ENCODE measurements around the gene ATL1.

ATL1 gene

GRCh38 chr14:50562841-50563240 lies 2.9 kb downstream of the ATL1 start:
- ChIA-PET CTCF (interaction anchor here (0.6 kb wide), 2 partner anchors 33 to 240 kb away, joined by 3 to 4 read pairs; no protein-coding TSS in a partner anchor), POLR2A (no interaction called here)
- Histone ChIP-seq H3K4me1 (ENCODE audit: control insufficient read depth, insufficient read depth, low read length) (peaks cover 15% of the 10 kb centered on the region), H3K9me3 (ENCODE audit: control insufficient read depth, insufficient read depth, low read depth, low read length) (no peaks in the 10 kb centered on the region), H3K4me3 (ENCODE audit: low read depth, low read length) (no peak overlapping the region), H3K27ac (ENCODE audit: extremely low read depth, low read depth, low read length) (no peak overlapping the region), H3K36me3 (ENCODE audit: control insufficient read depth in 2 of 2, insufficient read depth in 1 of 2, low read length in 2 of 2) (no peaks in the 10 kb centered on the region)
- TF ChIP-seq ZNF211 (tag by site-specific recombination; IDR thresholded peaks at IDR 0.05; ENCODE audit: low read depth) = no peak
- TF ChIP-seq ZFP3 (tag by site-specific recombination; IDR thresholded peaks at IDR 0.05; ENCODE audit: low read depth) = no peak
- TF ChIP-seq ZNF610 (tag by site-specific recombination; IDR thresholded peaks at IDR 0.05; ENCODE audit: borderline replicate concordance) = no peak
- TF ChIP-seq, protein P1, sequence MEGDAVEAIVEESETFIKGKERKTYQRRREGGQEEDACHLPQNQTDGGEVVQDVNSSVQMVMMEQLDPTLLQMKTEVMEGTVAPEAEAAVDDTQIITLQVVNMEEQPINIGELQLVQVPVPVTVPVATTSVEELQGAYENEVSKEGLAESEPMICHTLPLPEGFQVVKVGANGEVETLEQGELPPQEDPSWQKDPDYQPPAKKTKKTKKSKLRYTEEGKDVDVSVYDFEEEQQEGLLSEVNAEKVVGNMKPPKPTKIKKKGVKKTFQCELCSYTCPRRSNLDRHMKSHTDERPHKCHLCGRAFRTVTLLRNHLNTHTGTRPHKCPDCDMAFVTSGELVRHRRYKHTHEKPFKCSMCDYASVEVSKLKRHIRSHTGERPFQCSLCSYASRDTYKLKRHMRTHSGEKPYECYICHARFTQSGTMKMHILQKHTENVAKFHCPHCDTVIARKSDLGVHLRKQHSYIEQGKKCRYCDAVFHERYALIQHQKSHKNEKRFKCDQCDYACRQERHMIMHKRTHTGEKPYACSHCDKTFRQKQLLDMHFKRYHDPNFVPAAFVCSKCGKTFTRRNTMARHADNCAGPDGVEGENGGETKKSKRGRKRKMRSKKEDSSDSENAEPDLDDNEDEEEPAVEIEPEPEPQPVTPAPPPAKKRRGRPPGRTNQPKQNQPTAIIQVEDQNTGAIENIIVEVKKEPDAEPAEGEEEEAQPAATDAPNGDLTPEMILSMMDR (tag by site-specific recombination; IDR thresholded peaks at IDR 0.05) = no peak
- no peak for TF ChIP-seq ZNF335 (tag by site-specific recombination; conservative IDR thresholded peaks at IDR 0.05)
- no peak for TF ChIP-seq HIC1 (tag by site-specific recombination; IDR thresholded peaks at IDR 0.05)
- TF ChIP-seq ZBTB1 (tag by site-specific recombination; IDR thresholded peaks at IDR 0.05) = no peak
- TF ChIP-seq, protein P2, sequence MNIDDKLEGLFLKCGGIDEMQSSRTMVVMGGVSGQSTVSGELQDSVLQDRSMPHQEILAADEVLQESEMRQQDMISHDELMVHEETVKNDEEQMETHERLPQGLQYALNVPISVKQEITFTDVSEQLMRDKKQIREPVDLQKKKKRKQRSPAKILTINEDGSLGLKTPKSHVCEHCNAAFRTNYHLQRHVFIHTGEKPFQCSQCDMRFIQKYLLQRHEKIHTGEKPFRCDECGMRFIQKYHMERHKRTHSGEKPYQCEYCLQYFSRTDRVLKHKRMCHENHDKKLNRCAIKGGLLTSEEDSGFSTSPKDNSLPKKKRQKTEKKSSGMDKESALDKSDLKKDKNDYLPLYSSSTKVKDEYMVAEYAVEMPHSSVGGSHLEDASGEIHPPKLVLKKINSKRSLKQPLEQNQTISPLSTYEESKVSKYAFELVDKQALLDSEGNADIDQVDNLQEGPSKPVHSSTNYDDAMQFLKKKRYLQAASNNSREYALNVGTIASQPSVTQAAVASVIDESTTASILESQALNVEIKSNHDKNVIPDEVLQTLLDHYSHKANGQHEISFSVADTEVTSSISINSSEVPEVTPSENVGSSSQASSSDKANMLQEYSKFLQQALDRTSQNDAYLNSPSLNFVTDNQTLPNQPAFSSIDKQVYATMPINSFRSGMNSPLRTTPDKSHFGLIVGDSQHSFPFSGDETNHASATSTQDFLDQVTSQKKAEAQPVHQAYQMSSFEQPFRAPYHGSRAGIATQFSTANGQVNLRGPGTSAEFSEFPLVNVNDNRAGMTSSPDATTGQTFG (tag by site-specific recombination; IDR thresholded peaks at IDR 0.05; ENCODE audit: borderline replicate concordance) = no peak
- no peak for TF ChIP-seq ZNF23 (tag by site-specific recombination; IDR thresholded peaks at IDR 0.05; ENCODE audit: borderline replicate concordance)
- TF ChIP-seq ZNF558 (tag by site-specific recombination; IDR thresholded peaks at IDR 0.05) = no peak
- TF ChIP-seq ZNF391 (tag by site-specific recombination; IDR thresholded peaks at IDR 0.05; ENCODE audit: borderline replicate concordance, low read depth) = no peak
- TF ChIP-seq OVOL3 (tag by site-specific recombination; IDR thresholded peaks at IDR 0.05) = no peak
- TF ChIP-seq KLF8 (tag by site-specific recombination; IDR thresholded peaks at IDR 0.05) = no peak
- TF ChIP-seq, protein P3, sequence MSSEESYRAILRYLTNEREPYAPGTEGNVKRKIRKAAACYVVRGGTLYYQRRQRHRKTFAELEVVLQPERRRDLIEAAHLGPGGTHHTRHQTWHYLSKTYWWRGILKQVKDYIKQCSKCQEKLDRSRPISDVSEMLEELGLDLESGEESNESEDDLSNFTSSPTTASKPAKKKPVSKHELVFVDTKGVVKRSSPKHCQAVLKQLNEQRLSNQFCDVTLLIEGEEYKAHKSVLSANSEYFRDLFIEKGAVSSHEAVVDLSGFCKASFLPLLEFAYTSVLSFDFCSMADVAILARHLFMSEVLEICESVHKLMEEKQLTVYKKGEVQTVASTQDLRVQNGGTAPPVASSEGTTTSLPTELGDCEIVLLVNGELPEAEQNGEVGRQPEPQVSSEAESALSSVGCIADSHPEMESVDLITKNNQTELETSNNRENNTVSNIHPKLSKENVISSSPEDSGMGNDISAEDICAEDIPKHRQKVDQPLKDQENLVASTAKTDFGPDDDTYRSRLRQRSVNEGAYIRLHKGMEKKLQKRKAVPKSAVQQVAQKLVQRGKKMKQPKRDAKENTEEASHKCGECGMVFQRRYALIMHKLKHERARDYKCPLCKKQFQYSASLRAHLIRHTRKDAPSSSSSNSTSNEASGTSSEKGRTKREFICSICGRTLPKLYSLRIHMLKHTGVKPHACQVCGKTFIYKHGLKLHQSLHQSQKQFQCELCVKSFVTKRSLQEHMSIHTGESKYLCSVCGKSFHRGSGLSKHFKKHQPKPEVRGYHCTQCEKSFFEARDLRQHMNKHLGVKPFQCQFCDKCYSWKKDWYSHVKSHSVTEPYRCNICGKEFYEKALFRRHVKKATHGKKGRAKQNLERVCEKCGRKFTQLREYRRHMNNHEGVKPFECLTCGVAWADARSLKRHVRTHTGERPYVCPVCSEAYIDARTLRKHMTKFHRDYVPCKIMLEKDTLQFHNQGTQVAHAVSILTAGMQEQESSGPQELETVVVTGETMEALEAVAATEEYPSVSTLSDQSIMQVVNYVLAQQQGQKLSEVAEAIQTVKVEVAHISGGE (tag by site-specific recombination; conservative IDR thresholded peaks at IDR 0.05; ENCODE audit: low read depth) = no peak

DNA sequence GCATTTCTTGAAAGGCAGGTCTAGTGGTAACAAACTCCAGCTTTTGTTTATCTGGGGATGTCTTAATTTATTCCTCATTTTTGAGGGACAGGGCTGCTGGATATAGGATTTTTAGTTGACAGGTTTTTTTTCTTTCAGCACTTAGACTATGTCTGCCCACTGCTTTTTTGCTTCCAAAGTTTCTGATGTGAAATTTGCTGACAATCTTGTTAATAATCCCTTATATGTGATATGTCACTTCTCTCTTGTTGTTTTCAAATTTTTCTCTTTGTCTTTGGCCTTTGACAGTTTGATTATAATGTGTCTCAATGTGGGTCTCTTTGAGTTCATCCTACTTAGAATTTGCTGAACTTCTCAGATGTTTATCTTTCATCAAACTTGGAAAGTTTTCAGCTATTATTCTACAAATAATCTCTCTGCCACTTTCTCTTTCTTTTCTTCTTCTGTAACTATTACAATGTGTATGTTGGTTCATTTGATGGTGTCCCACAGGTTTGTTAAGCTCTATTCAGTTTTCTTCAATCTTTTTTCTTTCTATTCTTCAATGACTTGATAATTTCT lies 9.8 kb downstream of the ATL1 start:
- POLR2A ChIA-PET = no interaction called here
- TF ChIP-seq ZNF16 (tag by site-specific recombination; IDR thresholded peaks at IDR 0.05; ENCODE audit: low read depth) (no peak), ZNF138 (tag by site-specific recombination; IDR thresholded peaks at IDR 0.05; ENCODE audit: borderline replicate concordance) (no peak), ZNF24 (tag by site-specific recombination; IDR thresholded peaks at IDR 0.05) (no peak), ZNF776 (tag by site-specific recombination; IDR thresholded peaks at IDR 0.05; ENCODE audit: borderline replicate concordance) (no peak), GLIS2 (tag by site-specific recombination; IDR thresholded peaks at IDR 0.05) (no peak), TRIM28 (IDR thresholded peaks at IDR 0.05; ENCODE audit: borderline replicate concordance, low read length) (peak; percentile 99), ZNF37A (tag by site-specific recombination; IDR thresholded peaks at IDR 0.05) (no peak), ZNF266 (tag by site-specific recombination; IDR thresholded peaks at IDR 0.05; ENCODE audit: low read depth) (no peak), ZNF626 (tag by site-specific recombination; IDR thresholded peaks at IDR 0.05) (0 out of 2 replicates have a peak, but pooled peaks have one; percentile 24), ZNF585B (tag by site-specific recombination; IDR thresholded peaks at IDR 0.05) (no peak), ZNF677 (tag by site-specific recombination; IDR thresholded peaks at IDR 0.05) (no peak), ZNF791 (tag by site-specific recombination; IDR thresholded peaks at IDR 0.05) (peak; percentile 98)

More for the DNA sequence above, 9.8 kb downstream of the ATL1 start:
- no peaks in the 10 kb centered on the region for H3K9me3 ChIP-seq (ENCODE audit: control insufficient read depth, insufficient read depth, low read depth, low read length)
- H3K27ac ChIP-seq (ENCODE audit: extremely low read depth, low read depth, low read length) = no peak overlapping the region
- 0 out of 3 replicates have a peak, but pooled peaks cover 0 to 5% of the 10 kb centered on the region in 2 experiments for H3K36me3 ChIP-seq (ENCODE audit: control insufficient read depth in 2 of 2, insufficient read depth in 1 of 2, low read length in 2 of 2)
- no peak overlapping the region for H3K4me3 ChIP-seq (ENCODE audit: low read depth, low read length)
- H3K4me1 ChIP-seq (ENCODE audit: control insufficient read depth, insufficient read depth, low read length) = 0 out of 2 replicates have a peak, but pooled peaks cover 3% of the 10 kb centered on the region
- CTCF ChIA-PET = interaction anchor here (0.6 to 1.7 kb wide), 4 partner anchors 27 to 207 kb away, joined by 3 to 6 read pairs (median 4); no protein-coding TSS in a partner anchor

All from HEK293 (cell line).